Mesendoderm (in vitro differentiated cells): ENCODE results near the gene ZBTB49.
A peak's percentile ranks its signal among the peaks of the same experiment; 100 is the strongest.
"Not testable (repeated sequence)": the region's sequence is repeated elsewhere in the genome, so short reads cannot be mapped to it uniquely, and the experiment has no call there.

Experiments used
- DNase-seq: peaks from one replicate; pipeline ENCODE4 v3.0.0; 2013
- H2AK5ac ChIP-seq: 2 replicates; pipeline ENCODE4 v1.6.1; 2013; ENCODE audit warnings: low read length, inconsistent platforms
- H2BK120ac ChIP-seq: 2 replicates; pipeline ENCODE4 v1.6.1; 2013; ENCODE audit warnings: low read depth, mild to moderate bottlenecking, low read length, moderate library complexity, mixed read lengths
- H2BK15ac ChIP-seq: replicated peaks from 2 replicates; pipeline ENCODE4 v1.6.1; 2013; ENCODE audit warnings: low read depth, mild to moderate bottlenecking, moderate library complexity
- H2BK5ac ChIP-seq: 2 replicates; pipeline ENCODE4 v1.6.1; 2013; ENCODE audit warnings: low read length, inconsistent platforms
- H3K18ac ChIP-seq: 2 replicates; pipeline ENCODE4 v1.6.1; 2013; ENCODE audit warnings: mild to moderate bottlenecking, low read length, mixed read lengths
- H3K23ac ChIP-seq: one replicate; pipeline ENCODE4 v1.6.1; 2013; ENCODE audit warnings: low read length
- H3K27ac ChIP-seq: 2 replicates; pipeline ENCODE4 v1.5.1; 2013; ENCODE audit warnings: low read depth, mild to moderate bottlenecking, inconsistent platforms, low read length, moderate library complexity
- H3K27me3 ChIP-seq: 2 replicates; pipeline ENCODE4 v1.6.1; 2013; ENCODE audit warnings: low read length, control low read depth, mild to moderate bottlenecking, inconsistent platforms; ENCODE audit not compliant: insufficient read depth, poor library complexity
- H3K36me3 ChIP-seq: 2 replicates; pipeline ENCODE4 v1.6.1; 2013; ENCODE audit warnings: low read length, inconsistent platforms; ENCODE audit not compliant: control insufficient read depth, insufficient read depth
- H3K4ac ChIP-seq: one replicate; pipeline ENCODE4 v1.6.1; 2013; ENCODE audit warnings: low read depth, mild to moderate bottlenecking, low read length, moderate library complexity
- H3K4me1 ChIP-seq: 2 replicates; pipeline ENCODE4 v1.6.1; 2013; ENCODE audit warnings: low read depth, low read length, inconsistent platforms; ENCODE audit not compliant: control insufficient read depth
- H3K4me2 ChIP-seq: 2 replicates; pipeline ENCODE4 v1.6.1; 2013; ENCODE audit warnings: low read length
- H3K4me3 ChIP-seq: 2 replicates; pipeline ENCODE4 v1.5.1; 2013; ENCODE audit warnings: mild to moderate bottlenecking, low read length
- H3K56ac ChIP-seq: one replicate; pipeline ENCODE4 v1.6.1; 2013; ENCODE audit warnings: low read length
- H3K79me1 ChIP-seq: 2 replicates; pipeline ENCODE4 v1.6.1; 2013; ENCODE audit warnings: low read length, inconsistent platforms
- H3K79me2 ChIP-seq: 2 replicates; pipeline ENCODE4 v1.6.1; 2013; ENCODE audit warnings: mild to moderate bottlenecking, low read length; ENCODE audit not compliant: control insufficient read depth, insufficient read depth
- H3K9ac ChIP-seq: 2 replicates; pipeline ENCODE4 v1.6.1; 2013; ENCODE audit warnings: low read length, inconsistent platforms
- H4K5ac ChIP-seq: one replicate; pipeline ENCODE4 v1.6.1; 2013; ENCODE audit warnings: low read length
- H4K8ac ChIP-seq: one replicate; pipeline ENCODE4 v1.6.1; 2013; ENCODE audit warnings: low read depth, mild to moderate bottlenecking, control low read depth, low read length, moderate library complexity
- WGBS: extraction: QIAGEN DNeasy Blood & Tissue Kit; methylation state at CpG from one replicate; pipeline ENCODE4 v1.1.7; 2013; ENCODE audit warnings: low lambda C conversion rate, missing lambda C conversion rate; ENCODE audit not compliant: insufficient coverage; ENCODE audit errors: extremely low coverage; 5-methylcytosine and 5-hydroxymethylcytosine counted together

ZBTB49 gene

GRCh38 chr4:4347585-4347984, 57.5 kb downstream of the ZBTB49 start:
- H4K5ac ChIP-seq = no peak overlapping the region
- no peak overlapping the region for H3K4me3 ChIP-seq
- no peaks in the 10 kb centered on the region for H3K79me1 ChIP-seq
- H2AK5ac ChIP-seq = no peak overlapping the region
- DNase-seq = peak; percentile 35
- H2BK15ac ChIP-seq = no peak overlapping the region
- no peak overlapping the region for H3K9ac ChIP-seq
- no peak overlapping the region for H3K56ac ChIP-seq
- H3K4ac ChIP-seq = no peak overlapping the region
- H3K4me1 ChIP-seq = no peaks in the 10 kb centered on the region
- no peak overlapping the region for H4K8ac ChIP-seq
- no peak overlapping the region for H3K4me2 ChIP-seq
- no peak overlapping the region for H3K23ac ChIP-seq
- H2BK120ac ChIP-seq = no peak overlapping the region
- H3K79me2 ChIP-seq = no peaks in the 10 kb centered on the region
- no CpG with 5 or more reads among the region's 1 CpG for WGBS
- H3K27me3 ChIP-seq = no peaks in the 10 kb centered on the region
- no peaks in the 10 kb centered on the region for H3K36me3 ChIP-seq
- H3K18ac ChIP-seq = no peak overlapping the region
- no peak overlapping the region for H3K27ac ChIP-seq
- no peak overlapping the region for H2BK5ac ChIP-seq

- H2AK5ac ChIP-seq, H3K79me1 ChIP-seq, H4K8ac ChIP-seq, H3K23ac ChIP-seq, H2BK5ac ChIP-seq, H3K56ac ChIP-seq, H3K18ac ChIP-seq, H3K9ac ChIP-seq, H3K4ac ChIP-seq, H4K5ac ChIP-seq, H3K27ac ChIP-seq, H3K27me3 ChIP-seq, H3K79me2 ChIP-seq, H3K36me3 ChIP-seq, H3K4me3 ChIP-seq, H2BK120ac ChIP-seq, H2BK15ac ChIP-seq, H3K4me2 ChIP-seq, DNase-seq, H3K4me1 ChIP-seq: not testable (repeated sequence)
- WGBS = no CpG with 5 or more reads among the region's 9 CpGs
Observed at GRCh38 chr4:4348585-4348984, 58.5 kb downstream of the ZBTB49 start.

GRCh38 chr4:4349867-4350266, 59.8 kb downstream of the ZBTB49 start:
- Histone ChIP-seq H3K4me3 (no peak overlapping the region), H3K4me2 (no peak overlapping the region), H2BK120ac (no peak overlapping the region), H3K36me3 (no peaks in the 10 kb centered on the region), H3K9ac (no peak overlapping the region), H4K5ac (no peak overlapping the region), H3K4ac (no peak overlapping the region), H3K4me1 (no peaks in the 10 kb centered on the region), H3K23ac (no peak overlapping the region), H3K27me3 (no peaks in the 10 kb centered on the region), H4K8ac (no peak overlapping the region), H2BK5ac (no peak overlapping the region), H3K18ac (no peak overlapping the region), H3K79me1 (no peaks in the 10 kb centered on the region), H3K27ac (no peak overlapping the region), H3K79me2 (no peaks in the 10 kb centered on the region), H3K56ac (no peak overlapping the region), H2BK15ac (no peak overlapping the region), H2AK5ac (no peak overlapping the region)
- whole genome bisulfite sequencing = no CpG with 5 or more reads among the region's 3 CpGs
- DNase-seq = no peak

- Histone ChIP-seq H2BK15ac (no peak overlapping the region), H3K79me2 (no peaks in the 10 kb centered on the region), H3K36me3 (no peaks in the 10 kb centered on the region), H3K23ac (no peak overlapping the region), H3K4me1 (no peaks in the 10 kb centered on the region), H3K4me2 (no peak overlapping the region), H3K4ac (no peak overlapping the region), H2BK5ac (no peak overlapping the region), H3K18ac (no peak overlapping the region), H4K5ac (no peak overlapping the region), H3K79me1 (no peaks in the 10 kb centered on the region), H3K4me3 (no peak overlapping the region), H3K56ac (no peak overlapping the region), H2AK5ac (no peak overlapping the region), H3K9ac (no peak overlapping the region), H3K27me3 (no peaks in the 10 kb centered on the region), H4K8ac (no peak overlapping the region), H3K27ac (no peak overlapping the region), H2BK120ac (no peak overlapping the region)
- 100% methylated on average over 1 of the region's 4 CpGs for WGBS
- no peak for DNase-seq
Observed at GRCh38 chr4:4350909-4351308, 60.9 kb downstream of the ZBTB49 start.

- H2BK120ac ChIP-seq = no peak overlapping the region
- H2BK5ac ChIP-seq = no peak overlapping the region
- no peak overlapping the region for H3K4ac ChIP-seq
- no peaks in the 10 kb centered on the region for H3K4me1 ChIP-seq
- no peak overlapping the region for H3K27ac ChIP-seq
- no peak overlapping the region for H3K18ac ChIP-seq
- H3K4me3 ChIP-seq = no peak overlapping the region
- no peak overlapping the region for H3K9ac ChIP-seq
- H4K8ac ChIP-seq = no peak overlapping the region
- H2BK15ac ChIP-seq = no peak overlapping the region
- no CpG with 5 or more reads among the region's 1 CpG for WGBS
- H3K79me2 ChIP-seq = no peaks in the 10 kb centered on the region
- H3K23ac ChIP-seq = no peak overlapping the region
- H3K79me1 ChIP-seq = no peaks in the 10 kb centered on the region
- H3K4me2 ChIP-seq = no peak overlapping the region
- no peak for DNase-seq
- no peaks in the 10 kb centered on the region for H3K36me3 ChIP-seq
- no peak overlapping the region for H2AK5ac ChIP-seq
- no peaks in the 10 kb centered on the region for H3K27me3 ChIP-seq
- no peak overlapping the region for H4K5ac ChIP-seq
- no peak overlapping the region for H3K56ac ChIP-seq
Observed at GRCh38 chr4:4355302-4355701, 65.3 kb downstream of the ZBTB49 start.
